Measurements from ENCODE around the gene FOXB2.
"Not testable (repeated sequence)": the region's sequence is repeated elsewhere in the genome, so short reads cannot be mapped to it uniquely, and the experiment has no call there.

FOXB2 gene

DNA sequence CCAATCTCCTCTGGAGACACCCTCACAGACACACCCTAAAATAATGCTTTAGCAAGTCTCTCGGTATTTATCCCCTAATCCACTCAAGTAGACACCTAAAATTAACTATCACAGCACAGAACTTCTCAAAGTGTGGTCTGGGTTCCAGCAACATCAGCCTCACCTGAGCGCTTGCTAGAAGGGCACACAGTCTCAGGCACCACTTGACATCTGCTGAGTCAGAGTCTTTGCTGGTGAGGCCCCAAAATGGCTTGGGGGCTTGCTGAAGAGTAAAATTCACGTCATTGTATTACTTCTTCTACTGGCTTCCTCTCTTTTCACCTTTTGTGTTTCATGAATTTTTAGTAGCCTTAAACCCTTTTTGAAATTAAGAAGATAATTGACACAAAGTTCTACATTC is 9.0 kb downstream of the FOXB2 start:
- Histone ChIP-seq H3K9me3 (ENCODE audit: severe bottlenecking) (no peaks in the 10 kb centered on the region), H3K27me3 (ENCODE audit: insufficient read depth, low read depth, severe bottlenecking) (peaks cover 3% of the 10 kb centered on the region), H3K4me3 (ENCODE audit: low read depth, low read length) (no peak overlapping the region), H3K27ac (no peak overlapping the region), H3K36me3 (no peaks in the 10 kb centered on the region)
- TF ChIP-seq, protein P1, sequence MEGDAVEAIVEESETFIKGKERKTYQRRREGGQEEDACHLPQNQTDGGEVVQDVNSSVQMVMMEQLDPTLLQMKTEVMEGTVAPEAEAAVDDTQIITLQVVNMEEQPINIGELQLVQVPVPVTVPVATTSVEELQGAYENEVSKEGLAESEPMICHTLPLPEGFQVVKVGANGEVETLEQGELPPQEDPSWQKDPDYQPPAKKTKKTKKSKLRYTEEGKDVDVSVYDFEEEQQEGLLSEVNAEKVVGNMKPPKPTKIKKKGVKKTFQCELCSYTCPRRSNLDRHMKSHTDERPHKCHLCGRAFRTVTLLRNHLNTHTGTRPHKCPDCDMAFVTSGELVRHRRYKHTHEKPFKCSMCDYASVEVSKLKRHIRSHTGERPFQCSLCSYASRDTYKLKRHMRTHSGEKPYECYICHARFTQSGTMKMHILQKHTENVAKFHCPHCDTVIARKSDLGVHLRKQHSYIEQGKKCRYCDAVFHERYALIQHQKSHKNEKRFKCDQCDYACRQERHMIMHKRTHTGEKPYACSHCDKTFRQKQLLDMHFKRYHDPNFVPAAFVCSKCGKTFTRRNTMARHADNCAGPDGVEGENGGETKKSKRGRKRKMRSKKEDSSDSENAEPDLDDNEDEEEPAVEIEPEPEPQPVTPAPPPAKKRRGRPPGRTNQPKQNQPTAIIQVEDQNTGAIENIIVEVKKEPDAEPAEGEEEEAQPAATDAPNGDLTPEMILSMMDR (IDR thresholded peaks at IDR 0.05; ENCODE audit: low read depth, low read length) = no peak
- DNase-seq = no peak

DNA sequence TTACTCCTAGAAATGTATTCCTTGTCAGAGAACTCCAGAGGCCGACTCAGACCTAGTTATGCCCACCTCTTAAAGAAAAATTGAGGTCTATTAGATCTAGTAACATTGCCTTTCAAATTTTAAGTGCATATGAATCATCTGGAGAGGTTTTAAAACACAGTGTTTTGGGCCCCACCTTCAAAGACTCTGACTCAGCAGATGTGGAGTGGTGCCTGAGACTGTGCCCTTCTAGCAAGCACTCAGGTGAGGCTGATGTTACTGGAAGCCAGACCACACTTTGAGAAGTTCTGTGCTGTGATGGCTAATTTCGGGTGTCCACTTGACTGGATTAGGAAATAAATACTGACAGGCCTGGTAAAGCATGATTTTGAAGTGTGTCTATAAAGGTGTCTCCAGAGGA is 10.6 kb downstream of the FOXB2 start:
- TF ChIP-seq, protein P1 (IDR thresholded peaks at IDR 0.05; ENCODE audit: low read depth, low read length) = no peak
- no peak for DNase-seq
- Histone ChIP-seq H3K36me3 (no peaks in the 10 kb centered on the region), H3K4me3 (ENCODE audit: low read depth, low read length) (no peak overlapping the region), H3K27me3 (ENCODE audit: insufficient read depth, low read depth, severe bottlenecking) (peaks cover 2% of the 10 kb centered on the region), H3K27ac (no peak overlapping the region), H3K9me3 (ENCODE audit: severe bottlenecking) (no peaks in the 10 kb centered on the region)

DNA sequence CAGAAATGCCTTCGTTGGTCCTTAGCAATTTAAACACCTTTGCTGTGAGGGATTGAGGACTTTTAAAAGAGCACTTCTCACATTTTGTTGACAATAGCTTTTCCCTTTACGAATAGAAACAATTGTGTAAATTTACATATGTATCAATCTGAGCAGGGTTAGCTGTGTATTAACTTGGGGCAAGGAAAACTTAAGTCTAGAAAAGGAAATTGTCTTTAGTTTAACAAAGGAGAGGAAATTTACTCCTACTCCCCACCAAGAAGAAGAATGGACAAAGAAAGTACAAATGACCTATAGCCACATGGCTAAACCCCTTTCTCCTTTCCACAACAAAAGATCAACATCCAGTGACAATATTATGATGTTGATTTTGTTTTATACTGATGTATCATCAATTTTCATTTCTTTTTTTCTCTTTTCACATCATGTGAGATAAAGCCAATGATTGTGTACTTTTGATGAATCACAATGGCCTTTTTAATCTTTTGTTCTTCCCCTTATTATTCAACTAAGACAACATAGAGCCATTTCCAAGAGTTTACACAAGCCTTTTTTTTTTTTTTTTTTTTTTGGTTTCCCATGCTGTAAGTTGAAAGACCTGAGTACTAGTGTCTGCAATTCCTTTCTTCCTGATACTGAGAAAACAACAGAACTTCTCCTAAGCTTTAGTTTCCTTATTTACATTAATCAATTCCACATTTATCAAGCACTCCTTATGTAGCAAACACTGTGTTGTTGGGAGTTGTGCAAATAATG is 19.0 kb downstream of the FOXB2 start:
- Histone ChIP-seq H3K9me3 (ENCODE audit: severe bottlenecking) (no peaks in the 10 kb centered on the region), H3K27me3 (ENCODE audit: insufficient read depth, low read depth, severe bottlenecking) (no peaks in the 10 kb centered on the region), H3K4me3 (ENCODE audit: low read depth, low read length) (no peak overlapping the region), H3K36me3 (no peaks in the 10 kb centered on the region), H3K27ac (no peak overlapping the region)
- no peak for DNase-seq
- TF ChIP-seq, protein P1 (IDR thresholded peaks at IDR 0.05; ENCODE audit: low read depth, low read length) = no peak

DNA sequence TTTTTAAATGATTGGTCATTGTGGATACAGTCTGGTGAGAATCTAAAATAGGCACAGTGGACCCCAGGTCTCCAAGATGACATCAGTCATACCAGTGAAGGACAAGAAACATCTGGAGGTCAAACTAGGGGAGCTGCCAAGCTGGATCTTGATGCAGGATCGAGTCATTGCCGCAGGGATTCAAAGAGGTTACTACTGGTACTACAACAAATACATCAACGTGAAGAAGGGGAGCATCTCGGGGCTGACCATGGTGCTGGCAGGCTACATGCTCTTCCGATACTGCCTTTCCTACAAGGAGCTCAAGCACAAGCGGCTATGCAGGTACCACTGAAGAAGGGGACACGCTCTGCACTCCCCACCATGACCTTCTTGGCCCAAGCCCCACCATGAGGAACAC is 20.9 kb downstream of the FOXB2 start:
- Histone ChIP-seq H3K36me3 (no peaks in the 10 kb centered on the region), H3K9me3 (ENCODE audit: severe bottlenecking) (no peaks in the 10 kb centered on the region), H3K27ac (no peak overlapping the region), H3K4me3 (ENCODE audit: low read depth, low read length) (no peak overlapping the region), H3K27me3 (ENCODE audit: insufficient read depth, low read depth, severe bottlenecking) (no peaks in the 10 kb centered on the region)
- no peak for DNase-seq
- TF ChIP-seq, protein P1 (IDR thresholded peaks at IDR 0.05; ENCODE audit: low read depth, low read length) = no peak

DNA sequence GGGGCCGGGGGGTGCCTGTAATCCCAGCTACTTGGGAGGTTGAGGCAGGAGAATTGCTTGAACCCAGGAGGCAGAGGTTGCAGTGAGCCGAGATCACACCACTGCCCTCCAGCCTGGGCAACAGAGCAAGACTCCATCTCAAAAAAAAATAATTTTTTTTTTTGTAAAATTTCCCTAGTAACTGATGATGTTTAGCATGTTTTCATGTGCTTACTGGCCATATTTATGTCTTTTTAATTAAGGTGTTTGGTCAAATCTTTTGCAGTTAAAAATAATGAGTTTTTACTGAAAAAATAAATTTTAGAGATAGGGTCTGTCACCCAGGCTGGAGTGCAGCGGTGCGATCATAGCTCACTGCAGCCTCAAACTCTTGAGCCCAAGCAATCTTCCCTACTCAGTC is 24.3 kb downstream of the FOXB2 start:
- H3K9me3 ChIP-seq (ENCODE audit: severe bottlenecking); H3K27me3 ChIP-seq (ENCODE audit: insufficient read depth, low read depth, severe bottlenecking); H3K4me3 ChIP-seq (ENCODE audit: low read depth, low read length); H3K27ac ChIP-seq; H3K36me3 ChIP-seq; DNase-seq: not testable (repeated sequence)

DNA sequence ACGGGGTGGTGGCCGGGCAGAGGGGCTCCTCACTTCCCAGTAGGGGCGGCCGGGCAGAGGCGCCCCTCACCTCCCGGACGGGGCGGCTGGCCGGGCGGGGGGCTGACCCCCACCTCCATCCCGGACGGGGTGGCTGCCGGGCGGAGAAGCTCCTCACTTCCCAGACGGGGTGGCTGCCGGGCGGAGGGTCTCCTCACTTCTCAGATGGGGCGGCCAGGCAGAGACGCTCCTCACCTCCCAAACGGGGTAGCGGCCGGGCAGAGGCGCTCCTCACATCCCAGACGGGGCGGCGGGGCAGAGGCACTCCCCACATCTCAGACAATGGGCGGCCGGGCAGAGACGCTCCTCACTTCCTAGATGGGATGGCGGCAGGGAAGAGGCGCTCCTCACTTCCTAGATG is 41.2 kb downstream of the FOXB2 start:
- H3K27me3 ChIP-seq (ENCODE audit: insufficient read depth, low read depth, severe bottlenecking); H3K27ac ChIP-seq; H3K4me3 ChIP-seq (ENCODE audit: low read depth, low read length); DNase-seq; H3K36me3 ChIP-seq; H3K9me3 ChIP-seq (ENCODE audit: severe bottlenecking): not testable (repeated sequence)
